K562 (cell line): ENCODE results near the gene NPDC1. TPM values are rescaled to one million over a fixed set of nuclear protein-coding genes. Genes with fewer than 3 reads are reported as not detected.
A peak's percentile ranks its signal among the peaks of the same experiment; 100 is the strongest.

Experiments
- ARID1B ChIP-seq: fragments of 450-650 bp; IDR thresholded peaks from 2 replicates; pipeline ENCODE4 v1.6.1; 2016; ENCODE audit warnings: antibody characterized with exemption, mild to moderate bottlenecking, inconsistent platforms
- BRD4 ChIP-seq: fragments of 200-600 bp; sonication (generic); IDR thresholded peaks from 2 replicates; pipeline ENCODE4 v1.6.1; 2017; ENCODE audit warnings: inconsistent platforms
- BRF2 ChIP-seq: IDR thresholded peaks from 3 replicates; pipeline ENCODE4 v1.6.1; 2011; ENCODE audit warnings: borderline replicate concordance, mild to moderate bottlenecking; ENCODE audit not compliant: insufficient read length, insufficient read depth
- EGR1 ChIP-seq: fragments of 450-650 bp; conservative IDR thresholded peaks from 2 replicates; pipeline ENCODE4 v1.6.1; 2017; ENCODE audit warnings: mild to moderate bottlenecking
- EHMT2 ChIP-seq: fragments of 450-650 bp; IDR thresholded peaks from 2 replicates; pipeline ENCODE4 v1.6.1; 2018; ENCODE audit warnings: antibody characterized with exemption
- HLTF ChIP-seq: fragments of 450-650 bp; IDR thresholded peaks from 2 replicates; pipeline ENCODE4 v1.6.1; 2016
- NFE2L1 ChIP-seq: fragments of 450-650 bp; IDR thresholded peaks from 2 replicates; pipeline ENCODE4 v1.6.1; 2016; ENCODE audit warnings: missing genetic modification characterization, low read depth, mild to moderate bottlenecking, missing compliant biosample characterization, moderate library complexity, borderline replicate concordance
- NRF1 ChIP-seq, 2 experiments: fragments of 450-650 bp; IDR thresholded peaks in 1 of 2; conservative IDR thresholded peaks in 1 of 2; 2 replicates each; pipeline ENCODE4 v1.6.1; 2014; ENCODE audit warnings: mild to moderate bottlenecking in 2 of 2
- SPI1 ChIP-seq: IDR thresholded peaks from 2 replicates; pipeline ENCODE4 v1.6.1; 2011; ENCODE audit warnings: low read depth, low read length, control low read depth, borderline replicate concordance
- TAL1 ChIP-seq: fragments of 450-650 bp; IDR thresholded peaks from 2 replicates; pipeline ENCODE4 v1.6.1; 2016; ENCODE audit warnings: mild to moderate bottlenecking
- USF2 ChIP-seq: sonication (generic); formaldehyde crosslinking; IDR thresholded peaks from 2 replicates; pipeline ENCODE4 v1.5.0; 2020; ENCODE audit warnings: missing genetic modification reagents
- ZKSCAN3 ChIP-seq: fragments of 250-450 bp; sonication (Bioruptor Pico); IDR thresholded peaks from 2 replicates; pipeline ENCODE4 v1.4.0; 2020
- ZNF184 ChIP-seq: sonication (generic); formaldehyde crosslinking; IDR thresholded peaks from 2 replicates; pipeline ENCODE4 v1.5.0; 2020; ENCODE audit warnings: missing genetic modification reagents
- ZNF224 ChIP-seq: sonication (generic); formaldehyde crosslinking; IDR thresholded peaks from 2 replicates; pipeline ENCODE4 v1.8.0; 2022; ENCODE audit warnings: mild to moderate bottlenecking, missing genetic modification reagents
- ZNF318 ChIP-seq, 2 experiments: fragments of 450-650 bp; IDR thresholded peaks; 2 replicates each; pipeline ENCODE4 v1.6.1; 2016; ENCODE audit warnings: mild to moderate bottlenecking in 2 of 2, borderline replicate concordance in 1 of 2, low read depth in 1 of 2, moderate library complexity in 1 of 2
- ZNF780A ChIP-seq: fragments of 250-450 bp; sonication (Bioruptor Pico); IDR thresholded peaks from 2 replicates; pipeline ENCODE4 v1.5.0; 2021; ENCODE audit warnings: mild to moderate bottlenecking
- polyA plus RNA-seq, 8 experiments: library from polyadenylated mRNA; depleted of rRNA in 4 of 8; stranded (reverse) in 5 of 8; unstranded in 3 of 8; fragments of >200 nt; fragmentation: Nextera tagmentation in 2 of 8; fragmentation: Illumina TruSeq in 1 of 8; extraction: Ambion mirVana in 2 of 8; extraction: Trizol in 1 of 8; gene quantifications; 2 replicates each; pipeline versions ENCODE4 v1.2.1 to v1.2.3, GENCODE V29; 2011 to 2014; ENCODE audit warnings: inconsistent platforms in 1 of 8, missing spikeins in 1 of 8
- total RNA-seq, 7 experiments: library from RNA; depleted of rRNA in 6 of 7; stranded (reverse); fragments of >200 nt in 6 of 7; fragmentation: Illumina TruSeq in 2 of 7; extraction: Trizol in 2 of 7; gene quantifications; 2 replicates each; pipeline versions ENCODE4 v1.2.1 to v1.2.3, GENCODE V29; 2011 to 2021; ENCODE audit warnings: low replicate concordance in 1 of 7

NPDC1 gene
- total and polyA plus RNA-seq, 9 of the 15 experiments (the other 6 are each of a cell fraction or from before 2014, with no cell fraction given) = 0.06 to 2.1 (median 0.53) TPM; not detected in 3

GRCh38 chr9:137053944-137054931, 8.3 kb upstream of the NPDC1 start, which contains the start of gene ENTPD2 (continued):
- TF ChIP-seq ZNF318 (IDR thresholded peaks at IDR 0.05; ENCODE audit: borderline replicate concordance in 1 of 2, low read depth in 1 of 2) (no peak), NFE2L1 (tag) (no peak), NRF1 (conservative IDR thresholded peaks at IDR 0.05 in 1 of 2, IDR thresholded peaks at IDR 0.05 in 1 of 2) (peak; percentile 69 to 70), EHMT2 (no peak), BRF2 (no peak), ZNF184 (CRISPR knock-in tag) (no peak), USF2 (CRISPR knock-in tag) (no peak), ZKSCAN3 (CRISPR knock-in tag) (no peak), EGR1 (peak; percentile 74), BRD4 (no peak), HLTF (no peak), ARID1B (no peak), ZNF224 (CRISPR knock-in tag) (no peak), SPI1 (no peak), TAL1 (no peak), ZNF780A (CRISPR knock-in tag) (no peak)
